ENCODE results near the gene CHRDL2.

The CHRDL2 gene

GRCh38 chr11:74723511-74723910 lies 7.7 kb downstream of the CHRDL2 start:
- H3K4me1 ChIP-seq (ENCODE audit: control insufficient read depth, insufficient read depth, low read length): no peaks in the 10 kb centered on the region
- POLR2A ChIA-PET: no interaction called here
- CTCF ChIA-PET: interaction anchor here (9.2 kb wide), 1 partner anchor 21 kb away, joined by 103 read pairs; no protein-coding TSS in a partner anchor

GRCh38 chr11:74721479-74721835 lies 9.8 kb downstream of the CHRDL2 start:
- ChIA-PET CTCF (interaction anchor here (0.8 to 9.2 kb wide), 2 partner anchors 19 to 25 kb away, joined by 3 to 103 read pairs; no protein-coding TSS in a partner anchor), POLR2A (no interaction called here)
- no peaks in the 10 kb centered on the region for H3K4me1 ChIP-seq (ENCODE audit: control insufficient read depth, insufficient read depth, low read length)
- H3K9me3 ChIP-seq (ENCODE audit: control insufficient read depth, insufficient read depth, low read depth, low read length): no peaks in the 10 kb centered on the region
- TF ChIP-seq ZNF174 (tag by site-specific recombination; IDR thresholded peaks at IDR 0.05): no peak
- TF ChIP-seq ZBTB7A (tag by site-specific recombination; IDR thresholded peaks at IDR 0.05; ENCODE audit: low read depth): no peak
- TF ChIP-seq ZNF24 (tag by site-specific recombination; IDR thresholded peaks at IDR 0.05): no peak
- TF ChIP-seq ZNF777 (tag by site-specific recombination; IDR thresholded peaks at IDR 0.05; ENCODE audit: borderline replicate concordance): no peak
- no peak for TF ChIP-seq ZNF670 (tag by site-specific recombination; IDR thresholded peaks at IDR 0.05; ENCODE audit: low read depth)
- TF ChIP-seq ZNF843 (tag by site-specific recombination; IDR thresholded peaks at IDR 0.05): no peak
- no peak for TF ChIP-seq ZNF530 (tag by site-specific recombination; IDR thresholded peaks at IDR 0.05; ENCODE audit: low read depth)
- no peak for TF ChIP-seq KLF7 (tag by site-specific recombination; IDR thresholded peaks at IDR 0.05; ENCODE audit: borderline replicate concordance)
- no peak for TF ChIP-seq ZSCAN30 (tag by site-specific recombination; IDR thresholded peaks at IDR 0.05)
- TF ChIP-seq ZBTB21 (tag by site-specific recombination; IDR thresholded peaks at IDR 0.05): no peak
- TF ChIP-seq IKZF3 (tag by site-specific recombination; IDR thresholded peaks at IDR 0.05): no peak
- TF ChIP-seq ZNF792 (tag by site-specific recombination; IDR thresholded peaks at IDR 0.05): no peak
- no peak for TF ChIP-seq ZNF548 (tag by site-specific recombination; IDR thresholded peaks at IDR 0.05)
- no peak for TF ChIP-seq ZNF394 (tag by site-specific recombination; IDR thresholded peaks at IDR 0.05; ENCODE audit: borderline replicate concordance)
- TF ChIP-seq ZNF16 (tag by site-specific recombination; IDR thresholded peaks at IDR 0.05; ENCODE audit: low read depth): no peak
- no peak for TF ChIP-seq ZXDB (tag by site-specific recombination; IDR thresholded peaks at IDR 0.05)
- H3K36me3 ChIP-seq (ENCODE audit: control insufficient read depth in 2 of 2, insufficient read depth in 1 of 2, low read length in 2 of 2): no peaks in the 10 kb centered on the region
- H3K4me3 ChIP-seq (ENCODE audit: low read depth, low read length): no peak overlapping the region
- H3K27ac ChIP-seq (ENCODE audit: extremely low read depth, low read depth, low read length): no peak overlapping the region

More at GRCh38 chr11:74723511-74723910, 7.7 kb downstream of the CHRDL2 start:
- Histone ChIP-seq H3K9me3 (ENCODE audit: control insufficient read depth, insufficient read depth, low read depth, low read length) (no peaks in the 10 kb centered on the region), H3K36me3 (ENCODE audit: control insufficient read depth in 2 of 2, insufficient read depth in 1 of 2, low read length in 2 of 2) (no peaks in the 10 kb centered on the region), H3K4me3 (ENCODE audit: low read depth, low read length) (no peak overlapping the region), H3K27ac (ENCODE audit: extremely low read depth, low read depth, low read length) (no peak overlapping the region)
- TF ChIP-seq ZBTB8A (tag by site-specific recombination; IDR thresholded peaks at IDR 0.05) (no peak), ZNF280C (tag by site-specific recombination; IDR thresholded peaks at IDR 0.05) (no peak), ZNF529 (tag by site-specific recombination; IDR thresholded peaks at IDR 0.05; ENCODE audit: insufficient replicate concordance) (no peak), ZNF777 (tag by site-specific recombination; IDR thresholded peaks at IDR 0.05; ENCODE audit: borderline replicate concordance) (no peak), PRDM6 (tag by site-specific recombination; IDR thresholded peaks at IDR 0.05) (no peak), ZNF366 (tag by site-specific recombination; conservative IDR thresholded peaks at IDR 0.05) (no peak), YY1 (tag by site-specific recombination; IDR thresholded peaks at IDR 0.05) (no peak), HOXC10 (CRISPR knock-in tag; IDR thresholded peaks at IDR 0.05) (no peak), ZNF76 (tag by site-specific recombination; IDR thresholded peaks at IDR 0.05; ENCODE audit: borderline replicate concordance, low read depth) (no peak)
